GM12864 (cell line): ENCODE results near the gene NLRP9.
A peak's percentile ranks its signal among the peaks of the same experiment; 100 is the strongest.

Source experiments
- DNase-seq: peaks from one replicate; pipeline ENCODE4 v3.0.0-alpha.2; 2011; ENCODE audit warnings: low read depth
- H3K4me3 ChIP-seq: 2 replicates; pipeline ENCODE4 v1.5.1; 2011; ENCODE audit warnings: mild to moderate bottlenecking, low read depth, low read length, control low read depth
- CTCF ChIP-seq: IDR thresholded peaks from 2 replicates; pipeline ENCODE4 v1.5.1; 2011; ENCODE audit warnings: low read depth, mild to moderate bottlenecking, moderate library complexity, low read length, control low read depth, inconsistent platforms; ENCODE audit errors: missing control alignments

The NLRP9 gene

DNA sequence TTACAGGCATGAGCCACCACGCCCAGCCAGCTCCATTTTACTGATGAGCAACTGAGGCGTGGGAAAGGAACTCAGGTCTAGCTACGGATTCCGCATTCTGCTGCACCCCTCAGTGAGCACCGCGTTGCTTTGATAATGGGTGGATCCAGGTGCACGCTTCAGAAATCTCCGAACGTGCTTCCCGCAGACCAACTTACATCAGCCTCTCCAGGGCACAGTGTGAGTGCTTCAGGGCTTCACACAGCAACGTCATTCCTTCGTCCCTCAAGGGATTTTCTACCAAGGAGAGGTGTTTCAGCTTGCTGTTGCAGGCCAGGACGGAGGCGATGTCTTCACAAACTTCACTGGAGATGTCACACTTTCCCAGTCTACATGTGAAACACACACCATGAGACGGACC, 21.7 kb downstream of the NLRP9 start:
- DNase-seq = no peak
- H3K4me3 ChIP-seq = no peak overlapping the region
- TF ChIP-seq CTCF = no peak

- no peak for DNase-seq
- no peak overlapping the region for H3K4me3 ChIP-seq
- TF ChIP-seq CTCF = no peak
Measured at GRCh38 chr19:55712804-55713631, 25.2 kb downstream of the NLRP9 start.

DNA sequence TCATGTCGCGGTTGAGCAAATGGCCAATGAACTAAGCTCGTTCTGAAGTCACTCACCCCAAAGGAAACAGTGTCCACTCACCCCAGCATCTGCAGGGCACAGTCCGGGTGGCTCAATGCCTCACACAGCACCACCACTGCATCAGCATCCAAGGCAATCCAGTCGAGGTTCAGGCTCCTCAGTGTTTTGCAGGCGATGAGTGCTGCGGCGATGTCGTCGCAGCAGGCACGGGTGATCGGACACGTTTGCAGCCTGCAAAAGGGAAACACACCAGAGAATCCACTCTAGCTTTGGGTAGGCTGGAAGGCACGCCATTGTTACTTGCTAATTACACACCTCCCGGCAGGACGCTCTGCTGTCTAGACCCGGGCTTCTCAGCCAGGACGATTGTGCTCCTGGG, 26.5 kb downstream of the NLRP9 start:
- no peak overlapping the region for H3K4me3 ChIP-seq
- no peak for TF ChIP-seq CTCF
- DNase-seq = no peak

DNA sequence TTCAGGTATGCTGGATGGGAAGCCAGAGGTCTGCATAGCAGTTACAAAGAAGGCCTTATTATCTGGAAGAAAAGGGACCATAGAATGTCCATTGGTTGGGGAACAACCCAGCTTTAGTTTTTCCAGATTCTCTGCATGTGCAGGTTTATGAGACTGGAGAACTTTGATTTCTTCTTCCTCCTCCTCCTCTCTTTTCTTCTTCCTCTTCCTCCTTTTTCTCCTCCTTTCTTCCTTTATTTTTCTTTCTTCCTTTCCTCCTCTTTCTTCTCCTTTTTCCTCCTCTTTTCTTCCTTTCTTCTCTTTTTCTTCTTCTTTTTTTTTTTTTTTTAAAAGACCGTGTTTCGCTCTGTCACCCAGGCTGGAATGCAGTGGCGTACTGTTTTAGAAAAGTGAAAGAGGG, 32.2 kb downstream of the NLRP9 start:
- no peak for TF ChIP-seq CTCF
- DNase-seq = no peak
- H3K4me3 ChIP-seq = no peak overlapping the region

DNA sequence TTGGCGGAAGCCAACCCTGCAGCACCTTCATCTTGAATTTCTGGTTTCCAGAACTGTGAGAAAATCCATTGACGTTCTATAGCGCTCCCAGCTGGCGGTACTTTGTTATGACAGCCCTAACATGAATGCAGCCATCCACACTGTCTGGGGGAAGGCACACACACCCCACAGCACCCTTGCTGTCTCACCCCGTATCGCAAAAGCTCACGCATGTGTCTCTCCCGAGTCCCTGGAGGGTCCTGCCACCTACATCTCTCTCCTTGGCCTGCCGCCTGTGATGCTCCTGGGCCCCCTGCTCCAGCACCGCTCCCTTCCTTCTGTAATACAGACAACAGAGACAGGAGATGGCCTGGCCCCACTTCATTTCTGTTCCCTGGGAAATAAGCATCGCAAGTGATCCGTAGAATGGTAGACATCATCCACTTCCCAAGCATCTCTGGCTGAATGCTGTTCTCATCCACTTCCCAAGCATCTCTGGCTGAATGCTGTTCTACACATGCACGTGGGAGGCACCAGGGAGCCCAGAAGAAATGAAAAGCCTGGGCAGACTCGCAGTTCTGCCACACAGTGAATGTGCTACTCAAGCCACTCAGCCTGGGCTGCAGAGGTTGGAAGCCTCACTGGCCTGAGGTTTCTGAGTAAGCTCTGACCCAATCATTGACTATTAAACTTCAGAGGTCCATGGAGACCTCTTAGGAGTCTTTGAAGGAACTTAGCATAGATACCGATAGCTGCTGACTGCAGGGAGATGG, 33.5 kb downstream of the NLRP9 start:
- peak; percentile 29 for TF ChIP-seq CTCF
- no peak overlapping the region for H3K4me3 ChIP-seq
- no peak for DNase-seq

GRCh38 chr19:55703790-55704215, 34.4 kb downstream of the NLRP9 start:
- no peak overlapping the region for H3K4me3 ChIP-seq
- peak; percentile 85 for TF ChIP-seq CTCF
- DNase-seq = no peak
